Measurements from ENCODE around the gene FAH. TPM values are rescaled to one million over a fixed set of nuclear protein-coding genes. Genes with fewer than 3 reads are reported as not detected.

The FAH gene
- total RNA-seq, 4 donors from 2014 or later, result 11.1 to 15.0 (median 14.0) TPM

DNA sequence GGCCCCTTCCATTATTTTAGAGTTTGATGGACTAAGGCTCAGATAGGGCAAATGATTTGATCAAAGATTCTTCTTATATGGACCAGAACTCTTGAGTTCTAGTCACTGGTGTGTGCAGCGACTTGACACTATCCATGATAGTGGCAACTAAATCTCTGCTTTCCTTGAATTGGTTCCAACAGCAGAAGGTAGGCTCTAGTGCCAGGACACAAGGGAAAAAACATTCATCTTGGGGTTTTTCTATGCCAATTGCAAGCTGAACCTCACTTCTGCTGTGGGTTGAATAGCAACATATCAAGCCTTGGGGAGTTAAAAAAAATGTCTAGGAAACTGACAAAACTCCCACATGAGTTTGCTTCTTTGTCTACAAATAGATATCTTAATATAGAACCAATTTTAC is 64.1 kb downstream of the FAH start:
- Histone ChIP-seq H3K36me3 (no peaks in the 10 kb centered on the region), H3K27me3 (no peaks in the 10 kb centered on the region), H3K4me3 (no peak overlapping the region), H3K27ac (replicated peaks in 1 of 4) (no peak overlapping the region), H3K4me1 (no peaks in the 10 kb centered on the region), H3K9me3 (peaks cover 0 to 7% (median 2%) of the 10 kb centered on the region in 4 donors)
- TF ChIP-seq EP300 (IDR thresholded peaks at IDR 0.05), result no peak
- no peak for TF ChIP-seq POLR2AphosphoS5 (IDR thresholded peaks at IDR 0.05)
- no peak for TF ChIP-seq POLR2A (IDR thresholded peaks at IDR 0.05; ENCODE audit: low read depth)
- TF ChIP-seq, protein P1, sequence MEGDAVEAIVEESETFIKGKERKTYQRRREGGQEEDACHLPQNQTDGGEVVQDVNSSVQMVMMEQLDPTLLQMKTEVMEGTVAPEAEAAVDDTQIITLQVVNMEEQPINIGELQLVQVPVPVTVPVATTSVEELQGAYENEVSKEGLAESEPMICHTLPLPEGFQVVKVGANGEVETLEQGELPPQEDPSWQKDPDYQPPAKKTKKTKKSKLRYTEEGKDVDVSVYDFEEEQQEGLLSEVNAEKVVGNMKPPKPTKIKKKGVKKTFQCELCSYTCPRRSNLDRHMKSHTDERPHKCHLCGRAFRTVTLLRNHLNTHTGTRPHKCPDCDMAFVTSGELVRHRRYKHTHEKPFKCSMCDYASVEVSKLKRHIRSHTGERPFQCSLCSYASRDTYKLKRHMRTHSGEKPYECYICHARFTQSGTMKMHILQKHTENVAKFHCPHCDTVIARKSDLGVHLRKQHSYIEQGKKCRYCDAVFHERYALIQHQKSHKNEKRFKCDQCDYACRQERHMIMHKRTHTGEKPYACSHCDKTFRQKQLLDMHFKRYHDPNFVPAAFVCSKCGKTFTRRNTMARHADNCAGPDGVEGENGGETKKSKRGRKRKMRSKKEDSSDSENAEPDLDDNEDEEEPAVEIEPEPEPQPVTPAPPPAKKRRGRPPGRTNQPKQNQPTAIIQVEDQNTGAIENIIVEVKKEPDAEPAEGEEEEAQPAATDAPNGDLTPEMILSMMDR (IDR thresholded peaks at IDR 0.05), result no peak
- intact Hi-C loops (cut with DNase I), result no loop called here
- peak; percentile 60 for DNase-seq (ENCODE audit: extremely low spot score)
- 90% methylated on average over 1 of the region's 1 CpG for WGBS

DNA sequence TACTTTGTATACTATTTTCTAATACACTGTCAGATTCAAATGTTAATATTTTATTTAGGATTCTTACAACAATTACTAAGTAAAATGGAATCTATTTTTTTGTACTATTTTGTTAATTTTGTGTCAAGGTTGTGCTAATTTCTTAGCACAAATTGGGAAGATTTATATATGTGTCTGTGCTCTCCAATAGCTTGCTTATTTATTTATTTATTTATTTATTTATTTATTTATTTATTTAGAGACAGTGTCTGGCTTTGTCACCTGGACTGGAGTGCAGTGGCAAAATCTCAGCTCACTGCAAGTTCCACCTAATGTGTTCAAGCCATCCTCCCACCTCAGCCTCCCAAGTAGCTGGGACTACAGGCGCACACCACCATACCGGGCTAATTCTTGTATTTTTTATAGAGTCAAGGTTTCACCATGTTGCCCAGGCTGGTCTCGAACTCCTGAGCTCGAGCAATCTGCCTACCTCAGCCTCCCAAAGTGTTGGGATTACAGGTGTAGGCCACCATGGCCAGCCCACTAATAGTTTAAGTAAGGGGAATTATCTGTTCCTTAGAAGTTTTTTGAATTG is 64.6 kb downstream of the FAH start:
- DNase-seq (ENCODE audit: extremely low spot score), result peak; percentile 90
- 93% methylated on average over 4 of the region's 4 CpGs for WGBS
- TF ChIP-seq POLR2AphosphoS5 (IDR thresholded peaks at IDR 0.05), result no peak
- no peak for TF ChIP-seq POLR2A (IDR thresholded peaks at IDR 0.05; ENCODE audit: low read depth)
- TF ChIP-seq, protein P1 (IDR thresholded peaks at IDR 0.05), result no peak
- no peak for TF ChIP-seq EP300 (IDR thresholded peaks at IDR 0.05)
- no peaks in the 10 kb centered on the region for H3K4me1 ChIP-seq
- no peak overlapping the region for H3K4me3 ChIP-seq
- H3K27ac ChIP-seq (replicated peaks in 1 of 4), result no peak overlapping the region
- no peaks in the 10 kb centered on the region for H3K27me3 ChIP-seq
- intact Hi-C loops (cut with DNase I), result no loop called here
- peaks cover 0 to 7% (median 2%) of the 10 kb centered on the region in 4 donors for H3K9me3 ChIP-seq
- H3K36me3 ChIP-seq, result no peaks in the 10 kb centered on the region

DNA sequence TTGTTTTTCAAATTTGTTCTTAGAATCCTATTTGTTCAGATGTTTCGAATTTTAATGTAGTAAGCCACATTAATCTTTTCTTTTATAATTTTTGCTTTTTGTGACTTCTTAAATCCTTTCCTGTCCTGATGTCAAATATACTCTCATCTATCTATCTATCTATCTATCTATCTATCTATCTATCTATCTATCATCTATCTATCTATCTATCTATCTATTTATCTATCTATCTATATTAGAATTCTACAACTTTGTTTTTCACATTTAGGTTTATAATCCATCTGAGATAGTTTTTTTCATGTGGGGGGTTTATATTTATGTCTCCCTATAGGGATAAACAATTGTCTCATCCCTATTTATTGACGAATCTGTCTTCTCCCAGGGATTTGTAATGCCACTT is 67.2 kb downstream of the FAH start:
- Histone ChIP-seq H3K36me3 (no peaks in the 10 kb centered on the region), H3K27me3 (no peaks in the 10 kb centered on the region), H3K9me3 (no peaks in the 10 kb centered on the region), H3K27ac (replicated peaks in 1 of 4) (no peak overlapping the region), H3K4me3 (no peak overlapping the region), H3K4me1 (no peaks in the 10 kb centered on the region)
- WGBS, result 85% methylated on average over 2 of the region's 2 CpGs
- DNase-seq (ENCODE audit: extremely low spot score), result no peak
- TF ChIP-seq EP300 (IDR thresholded peaks at IDR 0.05), result no peak
- no peak for TF ChIP-seq POLR2A (IDR thresholded peaks at IDR 0.05; ENCODE audit: low read depth)
- TF ChIP-seq POLR2AphosphoS5 (IDR thresholded peaks at IDR 0.05), result no peak
- TF ChIP-seq, protein P1 (IDR thresholded peaks at IDR 0.05), result no peak
- intact Hi-C loops (cut with DNase I), result no loop called here

DNA sequence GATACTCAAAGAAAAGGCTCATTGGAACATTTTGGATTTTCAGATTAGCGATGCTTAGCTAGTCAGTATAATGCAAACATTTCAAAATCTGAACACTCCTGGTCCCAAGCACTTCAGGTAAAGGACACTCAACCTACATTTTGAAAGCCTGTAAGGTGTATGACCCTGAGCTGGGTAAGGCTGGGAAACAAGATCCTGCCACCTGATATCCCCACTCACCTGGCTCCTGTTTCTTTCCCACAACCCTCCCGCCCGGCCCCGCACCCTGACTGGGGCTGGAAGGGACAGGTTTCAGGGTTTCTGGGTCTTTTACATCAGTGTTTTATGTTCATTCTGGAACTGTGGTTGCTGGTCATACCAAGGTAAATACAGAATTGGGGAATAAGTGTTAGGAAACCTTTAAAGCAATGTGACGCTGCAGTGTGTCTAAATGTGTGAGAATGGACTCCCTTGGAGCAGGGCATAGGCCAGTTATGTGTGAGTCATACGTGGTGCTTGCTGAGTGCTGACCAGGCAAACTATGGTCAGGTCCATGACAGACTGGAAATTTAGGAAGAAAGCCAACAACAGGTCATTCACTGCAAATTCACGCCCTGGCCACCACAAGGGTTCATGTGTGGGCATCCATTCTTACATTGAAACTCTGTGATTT is 76.3 kb downstream of the FAH start:
- no peaks in the 10 kb centered on the region for H3K36me3 ChIP-seq
- H3K27me3 ChIP-seq, result peaks cover 0 to 32% (median 0%) of the 10 kb centered on the region in 4 donors
- intact Hi-C loops (cut with DNase I), result no loop called here
- no peak overlapping the region for H3K4me3 ChIP-seq
- H3K4me1 ChIP-seq, result no peaks in the 10 kb centered on the region
- no peak overlapping the region for H3K27ac ChIP-seq (replicated peaks in 1 of 4)
- H3K9me3 ChIP-seq, result no peaks in the 10 kb centered on the region
- TF ChIP-seq POLR2A (IDR thresholded peaks at IDR 0.05; ENCODE audit: low read depth), result no peak
- TF ChIP-seq, protein P1 (IDR thresholded peaks at IDR 0.05), result no peak
- no peak for TF ChIP-seq POLR2AphosphoS5 (IDR thresholded peaks at IDR 0.05)
- no peak for TF ChIP-seq EP300 (IDR thresholded peaks at IDR 0.05)
- peak; percentile 82 for DNase-seq (ENCODE audit: extremely low spot score)
- WGBS, result 90% methylated on average over 7 of the region's 7 CpGs
